HG03432 (cell line): ENCODE measurements around the gene NLGN2.

Source experiments
- ATAC-seq: cut with Tn5 transposase; IDR thresholded peaks from one replicate; pipeline ENCODE4 v1.9.1; 2021; ENCODE audit warnings: mild to moderate bottlenecking, moderate library complexity; ENCODE audit not compliant: unreplicated experiment

The NLGN2 gene

DNA sequence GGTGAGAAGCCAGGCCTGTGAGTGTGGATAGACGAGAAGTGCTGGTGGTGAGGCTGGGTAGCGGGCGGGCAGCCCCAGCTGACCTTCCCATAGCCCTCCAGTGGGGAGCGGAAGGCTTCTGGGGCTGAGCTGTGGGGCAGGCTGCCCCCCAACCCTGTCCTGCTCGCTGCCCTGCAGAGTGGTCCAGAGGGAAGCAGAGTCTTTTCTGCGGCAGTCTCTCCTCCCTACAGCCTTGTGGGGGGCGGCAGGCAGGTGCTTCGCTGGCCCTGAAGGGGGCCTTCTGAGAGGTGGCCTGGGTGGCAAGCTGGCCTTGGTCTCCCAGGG is 3.7 kb downstream of the NLGN2 start:
- ATAC-seq, result no peak

DNA sequence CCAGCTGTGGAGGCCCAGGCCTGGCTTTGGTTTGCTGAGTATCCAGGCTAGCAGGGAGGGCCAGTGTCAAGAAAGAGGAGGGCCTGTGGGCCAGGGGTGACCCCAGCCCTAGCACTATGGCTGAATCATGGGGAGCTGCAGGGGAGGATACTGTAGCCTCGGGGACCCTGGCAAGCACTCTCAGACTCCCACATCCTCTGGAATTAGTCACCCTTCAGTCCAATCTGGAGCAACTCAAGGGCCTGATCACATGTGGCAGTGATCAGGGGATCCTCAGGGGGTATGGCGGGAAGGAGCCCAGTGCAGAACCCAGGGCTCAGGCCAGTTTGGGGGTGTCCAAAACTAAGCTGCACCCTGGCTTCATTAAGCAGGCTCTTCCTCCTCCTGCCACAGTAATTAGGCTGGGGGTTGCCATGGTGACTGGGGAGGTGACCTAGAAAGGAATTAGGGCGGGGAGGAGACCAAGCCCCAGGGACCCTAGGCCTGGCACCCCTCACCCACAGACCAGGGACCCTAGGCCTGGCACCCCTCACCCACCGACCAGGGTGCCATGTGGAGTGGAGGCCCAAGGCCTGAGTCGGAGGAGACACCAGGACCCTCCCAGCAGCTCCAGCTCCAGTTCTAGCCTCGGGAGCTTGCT is 5.8 kb downstream of the NLGN2 start:
- ATAC-seq, result no peak

DNA sequence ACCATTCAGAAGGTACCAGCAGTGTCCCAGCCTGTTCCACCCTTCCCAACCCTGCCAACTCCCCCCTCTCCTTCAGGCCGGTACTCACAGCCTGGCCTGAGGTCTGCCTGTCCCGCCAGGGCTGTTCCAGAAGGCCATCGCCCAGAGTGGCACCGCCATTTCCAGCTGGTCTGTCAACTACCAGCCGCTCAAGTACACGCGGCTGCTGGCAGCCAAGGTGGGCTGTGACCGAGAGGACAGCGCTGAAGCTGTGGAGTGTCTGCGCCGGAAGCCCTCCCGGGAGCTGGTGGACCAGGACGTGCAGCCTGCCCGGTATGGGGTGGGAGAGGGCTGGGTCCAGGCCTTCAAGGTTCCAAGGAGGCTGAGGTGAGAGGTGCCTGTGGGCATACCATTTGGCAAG is 7.2 kb downstream of the NLGN2 start:
- ATAC-seq, result no peak

DNA sequence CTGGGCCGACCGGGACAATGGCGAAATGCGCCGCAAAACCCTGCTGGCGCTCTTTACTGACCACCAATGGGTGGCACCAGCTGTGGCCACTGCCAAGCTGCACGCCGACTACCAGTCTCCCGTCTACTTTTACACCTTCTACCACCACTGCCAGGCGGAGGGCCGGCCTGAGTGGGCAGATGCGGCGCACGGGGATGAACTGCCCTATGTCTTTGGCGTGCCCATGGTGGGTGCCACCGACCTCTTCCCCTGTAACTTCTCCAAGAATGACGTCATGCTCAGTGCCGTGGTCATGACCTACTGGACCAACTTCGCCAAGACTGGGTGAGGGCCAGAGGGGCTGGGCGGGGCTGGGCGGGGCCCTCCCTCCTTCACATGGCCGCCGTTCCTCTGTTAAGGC is 8.1 kb downstream of the NLGN2 start:
- no peak for ATAC-seq

DNA sequence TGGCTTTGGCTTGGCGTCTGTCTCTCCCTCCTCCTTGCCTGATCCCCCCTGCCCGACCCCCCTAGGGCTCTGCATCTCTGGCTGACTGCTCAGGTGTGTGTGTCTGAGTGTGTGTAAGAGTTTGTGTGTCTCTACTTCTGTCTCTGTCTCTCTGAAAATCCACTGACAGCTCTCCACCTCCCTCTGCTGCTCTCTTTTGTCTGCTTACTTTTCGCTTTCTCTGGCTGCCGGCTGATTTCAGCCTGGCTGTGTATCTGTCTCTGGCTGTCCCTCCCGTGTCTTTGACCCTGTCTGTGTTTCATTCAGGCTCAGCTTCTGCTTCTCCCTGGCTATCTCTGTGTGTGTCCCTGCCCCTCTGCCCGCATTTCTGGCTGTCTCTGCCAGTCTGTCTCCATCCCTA is 8.7 kb downstream of the NLGN2 start:
- ATAC-seq, result no peak

DNA sequence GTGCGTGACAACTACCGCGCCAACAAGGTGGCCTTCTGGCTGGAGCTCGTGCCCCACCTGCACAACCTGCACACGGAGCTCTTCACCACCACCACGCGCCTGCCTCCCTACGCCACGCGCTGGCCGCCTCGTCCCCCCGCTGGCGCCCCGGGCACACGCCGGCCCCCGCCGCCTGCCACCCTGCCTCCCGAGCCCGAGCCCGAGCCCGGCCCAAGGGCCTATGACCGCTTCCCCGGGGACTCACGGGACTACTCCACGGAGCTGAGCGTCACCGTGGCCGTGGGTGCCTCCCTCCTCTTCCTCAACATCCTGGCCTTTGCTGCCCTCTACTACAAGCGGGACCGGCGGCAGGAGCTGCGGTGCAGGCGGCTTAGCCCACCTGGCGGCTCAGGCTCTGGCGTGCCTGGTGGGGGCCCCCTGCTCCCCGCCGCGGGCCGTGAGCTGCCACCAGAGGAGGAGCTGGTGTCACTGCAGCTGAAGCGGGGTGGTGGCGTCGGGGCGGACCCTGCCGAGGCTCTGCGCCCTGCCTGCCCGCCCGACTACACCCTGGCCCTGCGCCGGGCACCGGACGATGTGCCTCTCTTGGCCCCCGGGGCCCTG is 9.5 kb downstream of the NLGN2 start:
- no peak for ATAC-seq

DNA sequence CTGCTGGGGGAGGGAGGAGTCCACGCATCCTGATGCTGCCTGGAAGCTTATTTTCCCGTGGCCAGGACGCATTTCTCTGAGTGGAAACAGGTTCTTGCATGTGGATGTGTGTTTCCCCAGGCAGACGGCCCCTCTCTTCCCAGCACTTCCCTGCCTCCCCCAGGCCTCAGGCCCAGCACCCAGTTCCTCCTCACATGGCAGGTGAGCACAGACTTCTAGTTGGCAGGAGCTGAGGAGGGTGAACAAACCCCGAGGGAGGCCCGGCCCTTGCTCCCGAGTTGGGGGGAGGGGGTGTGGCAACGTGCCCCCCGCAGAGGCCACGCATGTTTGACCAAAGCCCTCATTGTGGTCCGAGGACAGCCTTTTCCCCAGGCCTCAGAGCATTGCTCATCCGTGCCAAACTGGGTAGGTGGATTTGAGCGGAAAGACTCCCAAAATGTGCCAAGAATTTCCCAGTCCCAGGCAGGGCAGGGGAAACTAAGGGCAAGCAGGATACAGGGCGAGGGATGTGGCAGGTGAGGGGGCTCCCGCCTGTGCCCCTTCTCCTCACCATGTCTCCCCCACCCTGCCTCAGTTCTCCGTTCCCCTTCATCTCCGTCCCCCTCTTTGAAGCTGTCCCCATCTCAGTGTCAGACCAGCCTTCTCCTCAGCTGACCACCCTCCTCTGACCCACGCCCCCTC is 11.0 kb downstream of the NLGN2 start:
- no peak for ATAC-seq

DNA sequence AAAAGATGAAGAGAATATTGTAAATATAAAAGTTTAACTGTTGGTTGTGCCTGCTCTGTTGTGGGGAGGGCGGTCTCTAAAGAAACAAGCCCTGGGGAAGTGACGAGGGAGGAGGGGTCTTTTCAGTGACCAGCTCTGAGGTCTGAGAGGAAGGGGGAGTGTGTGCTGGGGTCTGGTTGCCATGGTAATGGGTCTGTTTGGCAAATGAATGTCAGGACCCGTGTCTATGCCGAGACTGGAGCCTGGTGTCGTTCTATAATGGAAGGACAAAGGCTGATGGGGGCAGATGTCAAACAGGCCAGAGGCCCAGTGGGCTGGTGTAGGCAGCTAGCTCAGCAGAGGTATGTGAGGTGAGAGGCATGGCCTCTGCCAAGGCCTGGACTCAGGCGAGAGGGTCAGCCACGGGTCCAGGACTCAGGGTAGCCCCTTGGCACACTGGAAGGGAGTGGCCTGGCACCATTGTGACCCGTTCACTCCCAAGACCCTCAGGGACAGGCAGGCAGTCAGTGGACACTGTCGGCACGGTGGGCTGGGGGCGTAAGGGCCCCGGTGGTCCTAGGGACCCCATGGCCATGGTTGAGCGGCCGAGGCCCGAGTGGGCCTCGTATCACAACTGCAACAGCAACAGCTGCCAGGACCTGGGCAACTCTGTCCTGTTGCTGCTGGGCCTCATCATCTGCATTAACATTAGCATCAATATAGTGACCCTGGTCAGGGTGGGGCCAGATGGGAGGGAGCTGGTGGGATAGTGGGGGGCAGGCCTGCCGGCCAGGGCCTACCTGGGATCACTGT is 12.4 kb downstream of the NLGN2 start, which contains the start of gene SPEM1:
TSS of gene SPEM1 (plus strand) at position 506 of the 792 bp plus-strand sequence. CDS start at position 567, 61 bp downstream.
- ATAC-seq, result no peak

DNA sequence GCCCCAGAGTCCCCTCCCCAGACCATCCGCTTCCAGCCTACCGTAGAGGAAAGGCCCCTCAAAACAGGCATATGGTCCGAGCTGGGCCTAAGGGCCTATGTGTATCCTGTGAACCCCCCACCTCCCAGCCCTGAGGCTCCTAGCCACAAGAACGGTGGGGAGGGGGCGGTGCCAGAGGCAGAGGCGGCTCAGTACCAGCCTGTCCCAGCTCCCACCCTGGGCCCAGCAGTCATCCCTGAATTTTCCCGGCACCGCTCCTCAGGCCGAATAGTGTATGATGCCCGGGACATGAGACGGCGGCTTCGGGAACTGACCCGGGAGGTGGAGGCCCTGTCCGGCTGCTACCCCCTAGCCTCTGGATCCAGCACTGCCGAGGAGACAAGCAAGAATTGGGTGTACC is 13.5 kb downstream of the NLGN2 start:
- no peak for ATAC-seq

DNA sequence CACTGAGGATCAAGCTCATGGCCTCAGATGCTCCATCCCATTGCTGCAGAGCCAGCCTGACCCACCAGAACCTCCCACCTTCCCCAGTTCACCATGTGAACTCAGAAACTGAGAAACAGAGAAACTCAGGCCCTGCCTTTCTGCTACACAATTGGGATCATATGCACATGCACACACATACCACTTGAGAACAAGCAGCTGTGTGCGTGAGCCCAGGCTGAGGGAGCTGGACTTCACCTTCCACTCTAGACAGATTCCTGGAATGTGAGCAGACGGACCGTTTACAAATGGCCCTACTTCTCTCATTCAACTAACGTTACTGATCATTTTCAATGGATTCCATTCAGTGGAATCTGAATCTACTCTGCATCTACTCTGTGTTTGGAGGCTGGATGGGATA is 16.0 kb downstream of the NLGN2 start:
- ATAC-seq, result no peak

DNA sequence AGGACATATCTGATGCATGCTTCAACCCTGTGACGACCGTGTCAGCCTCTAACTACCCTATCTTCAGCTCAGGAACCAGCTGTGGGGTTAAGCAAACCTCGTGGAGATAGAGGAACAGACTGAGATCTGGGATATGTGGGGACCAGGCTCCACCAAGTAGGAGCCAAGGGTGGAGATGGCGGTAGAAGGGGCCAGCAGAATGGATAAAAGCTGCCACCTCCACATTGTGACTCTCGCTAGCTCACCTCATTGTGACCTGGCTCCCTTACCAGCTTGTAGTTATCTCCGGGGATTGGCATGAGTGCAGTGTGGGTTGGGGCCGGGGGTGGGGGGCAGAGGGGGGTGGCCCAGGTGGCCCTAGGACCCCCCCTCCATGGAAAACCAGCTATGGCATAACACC is 17.7 kb downstream of the NLGN2 start, which contains the start of gene SPEM2:
TSS of gene SPEM2 (plus strand) at position 301 of the 400 bp plus-strand sequence. CDS start at position 374, 73 bp downstream.
- ATAC-seq, result no peak

DNA sequence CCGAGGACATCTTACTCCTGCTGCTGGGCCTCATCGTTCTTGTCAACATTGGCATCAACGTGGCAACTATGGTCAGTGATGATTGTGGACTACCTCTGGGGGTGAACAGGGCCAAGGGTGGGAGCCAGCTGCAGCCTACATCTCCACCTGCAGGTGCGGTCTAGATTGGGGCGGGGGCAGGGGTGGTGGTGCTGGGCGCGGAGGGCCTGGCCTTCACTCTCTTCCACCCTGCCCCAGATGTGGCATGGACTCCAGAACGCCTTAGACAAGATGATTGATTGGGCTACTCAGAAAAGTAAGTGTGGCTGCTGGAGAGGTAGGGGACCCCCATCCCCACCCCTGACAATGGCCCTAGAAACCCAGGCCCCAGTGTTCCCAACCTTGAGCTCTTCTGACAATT is 18.1 kb downstream of the NLGN2 start:
- no peak for ATAC-seq

DNA sequence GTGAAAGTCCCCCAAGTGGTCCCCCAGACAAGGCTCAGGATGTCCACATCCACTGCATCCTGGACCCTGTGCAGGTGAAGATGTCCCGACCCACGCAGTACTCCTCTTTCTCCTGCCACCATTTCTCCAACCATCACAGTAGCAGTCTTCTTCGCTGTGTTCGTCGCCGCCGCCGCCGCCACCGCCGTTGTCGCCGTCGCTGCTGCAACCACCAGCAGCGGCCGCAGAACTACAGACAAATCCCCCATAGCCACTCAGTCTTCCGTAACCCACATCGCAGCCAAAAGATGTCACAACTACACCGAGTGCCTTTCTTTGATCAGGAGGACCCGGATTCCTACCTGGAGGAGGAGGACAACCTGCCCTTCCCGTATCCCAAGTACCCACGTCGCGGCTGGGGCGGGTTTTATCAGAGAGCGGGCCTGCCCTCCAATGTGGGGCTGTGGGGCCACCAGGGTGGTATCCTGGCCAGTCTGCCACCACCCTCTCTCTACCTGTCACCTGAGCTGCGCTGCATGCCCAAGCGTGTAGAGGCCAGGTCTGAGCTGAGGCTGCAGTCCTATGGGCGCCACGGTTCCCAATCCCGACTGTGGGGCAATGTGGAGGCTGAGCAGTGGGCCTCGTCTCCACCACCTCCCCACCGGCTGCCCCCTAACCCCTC is 18.7 kb downstream of the NLGN2 start:
- no peak for ATAC-seq

DNA sequence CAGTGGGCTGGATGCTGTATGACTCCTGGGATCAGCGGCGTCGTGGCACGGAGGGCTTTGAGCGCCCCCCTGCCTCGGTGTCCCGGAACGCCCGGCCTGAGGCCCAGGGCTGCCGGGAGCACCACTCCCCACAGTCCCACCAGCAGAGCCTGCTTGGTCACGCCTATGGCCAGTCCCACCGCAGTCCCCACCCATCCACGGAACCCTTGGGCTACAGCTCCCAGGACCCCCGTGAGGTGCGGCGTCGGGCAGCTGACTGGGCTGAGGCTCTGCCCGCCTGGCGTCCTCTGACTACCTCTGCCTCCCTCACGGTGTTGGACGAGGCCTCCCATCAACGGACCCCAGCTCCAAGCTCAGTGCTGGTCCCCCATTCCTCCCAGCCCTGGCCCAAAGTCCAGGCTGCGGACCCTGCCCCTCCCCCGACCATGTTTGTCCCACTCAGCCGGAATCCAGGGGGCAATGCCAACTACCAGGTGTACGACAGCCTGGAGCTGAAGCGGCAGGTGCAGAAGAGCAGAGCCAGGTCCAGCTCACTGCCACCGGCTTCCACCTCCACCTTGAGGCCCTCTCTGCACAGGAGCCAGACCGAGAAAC is 19.3 kb downstream of the NLGN2 start:
- no peak for ATAC-seq

DNA sequence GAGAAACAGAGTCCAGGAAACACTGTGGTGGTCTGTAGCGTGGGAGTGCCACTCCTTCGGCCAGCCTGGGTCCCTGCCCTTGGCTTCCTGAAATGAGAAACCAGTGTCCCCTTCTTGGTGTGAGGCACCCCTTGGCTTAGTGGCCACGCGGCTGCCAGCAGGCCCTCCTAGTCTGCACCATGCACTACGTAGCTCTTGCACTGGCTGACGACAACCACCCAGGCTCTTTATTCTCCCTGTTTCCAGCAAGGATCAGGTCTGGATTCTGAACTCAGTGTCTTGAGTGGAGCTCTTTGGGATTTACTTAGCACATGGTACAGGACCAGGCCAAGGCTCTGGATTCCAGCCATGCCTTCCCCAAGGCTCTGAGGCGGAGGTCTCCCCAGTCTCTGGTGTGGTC is 19.9 kb downstream of the NLGN2 start:
- ATAC-seq, result no peak

DNA sequence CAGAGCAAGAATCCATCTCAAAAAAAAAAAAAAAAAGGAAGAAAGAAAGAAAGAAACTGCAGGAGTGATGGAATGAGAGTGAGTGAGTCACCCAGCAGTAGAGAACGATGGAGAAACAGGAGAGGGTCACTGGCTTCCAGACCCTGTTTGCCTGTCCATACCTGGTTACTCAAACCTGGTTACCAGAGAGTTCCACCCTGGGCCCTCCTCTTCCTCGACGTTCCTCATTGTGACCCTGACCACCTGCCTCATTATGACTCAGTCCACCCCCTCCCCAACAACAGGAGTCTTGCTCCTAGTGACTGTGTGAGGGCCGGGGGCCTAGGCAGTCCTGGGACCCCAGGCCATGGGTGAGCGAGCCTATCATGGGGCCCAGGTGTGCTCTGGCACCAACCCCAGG is 20.9 kb downstream of the NLGN2 start, which contains the start of gene SPEM3:
TSS of gene SPEM3 (plus strand) at position 301 of the 400 bp plus-strand sequence. CDS start at position 347, 46 bp downstream.
- no peak for ATAC-seq

DNA sequence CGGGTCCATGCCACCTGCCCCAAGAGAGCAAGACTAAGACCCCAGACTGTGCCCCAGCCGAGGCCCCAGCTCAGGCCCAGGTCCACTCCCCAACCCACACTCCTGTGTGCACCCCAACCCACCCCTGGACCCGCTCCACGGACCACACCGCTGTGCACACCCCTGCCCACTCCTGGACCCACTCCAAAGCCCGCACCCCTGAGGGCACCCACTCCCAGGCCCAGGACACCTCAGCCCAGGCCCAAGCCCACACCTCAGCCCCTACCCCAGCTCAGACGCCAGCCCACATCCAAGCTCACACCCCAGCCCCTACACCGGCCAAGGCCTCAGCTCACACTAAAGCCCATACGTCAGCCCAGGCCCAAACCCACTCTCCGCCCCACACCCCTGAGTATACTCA is 22.1 kb downstream of the NLGN2 start:
- no peak for ATAC-seq

DNA sequence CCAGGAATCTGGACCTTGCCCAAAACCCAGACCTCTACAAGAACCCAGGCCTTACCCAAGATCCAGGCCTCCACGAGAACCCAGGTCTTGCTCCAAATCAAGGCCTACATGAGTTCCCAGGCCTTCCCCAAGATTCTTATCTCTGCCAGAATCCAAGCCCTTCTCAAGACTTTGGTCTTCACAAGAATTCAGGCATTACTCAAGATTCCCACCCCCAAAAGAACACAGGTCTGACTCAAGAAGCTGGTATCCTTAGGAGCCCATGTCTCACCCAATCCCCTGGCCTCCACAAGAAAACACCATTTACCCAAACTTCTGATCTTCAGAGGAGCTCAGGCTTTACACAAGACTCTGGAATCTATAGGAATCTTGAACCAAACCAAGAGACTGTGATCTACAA is 23.6 kb downstream of the NLGN2 start:
- no peak for ATAC-seq

DNA sequence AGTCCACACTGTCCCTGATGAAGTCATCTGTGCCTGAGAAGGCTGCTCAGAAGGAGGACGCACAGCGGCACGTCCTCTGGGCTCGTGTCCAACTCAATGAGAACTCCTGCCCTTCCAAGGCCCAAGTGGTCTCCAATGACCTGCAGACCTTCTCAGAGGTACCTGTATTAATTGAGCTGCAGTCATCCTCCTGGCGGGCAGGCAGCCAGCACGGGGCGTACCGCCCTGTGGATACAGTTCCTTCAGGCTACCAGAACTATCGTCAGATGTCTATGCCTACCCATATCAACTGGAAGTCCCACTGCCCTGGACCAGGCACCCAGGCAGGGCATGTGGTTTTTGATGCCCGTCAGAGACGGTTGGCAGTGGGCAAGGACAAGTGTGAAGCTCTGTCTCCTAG is 24.7 kb downstream of the NLGN2 start:
- no peak for ATAC-seq
